Panc1 (cell line): Measurements from ENCODE around the gene MRPL42. TPM values are rescaled to one million over a fixed set of nuclear protein-coding genes. Genes with fewer than 3 reads are reported as not detected.

ENCODE experiments used
- ATAC-seq: fragments of 200-7000 bp; cut with Tn5 transposase; 2 replicates; pipeline ENCODE4 v1.9.1; 2020; ENCODE audit warnings: mild to moderate bottlenecking, moderate library complexity
- BruUV-seq: library from RNA; stranded (reverse); fragments of 400-500 nt; replicated peaks from 2 replicates; lab custom pipeline; 2021; lab: Mats Ljungman, UMichigan
- CTCF ChIA-PET: fragments of 300-600 bp; sonication (Branson Sonifier 250); formaldehyde crosslinking; loops from one replicate; lab custom pipeline; 2022; ENCODE audit warnings: antibody characterized with exemption; lab: Charles Lee
- POLR2A ChIA-PET: fragments of 300-600 bp; sonication (Branson Sonifier 250); formaldehyde crosslinking; loops from one replicate; lab custom pipeline; 2022; ENCODE audit warnings: antibody characterized with exemption; lab: Charles Lee
- DNase-seq: peaks from one replicate; pipeline ENCODE4 v3.0.0-alpha.2; 2010; ENCODE audit warnings: low read depth, low spot score
- H3K27ac ChIP-seq: 2 replicates; pipeline ENCODE4 v1.5.1; 2011; ENCODE audit warnings: mild to moderate bottlenecking, low read length, inconsistent platforms
- H3K27me3 ChIP-seq: fragments of 200-500 bp; sonication (Bioruptor generic); 2 replicates; pipeline ENCODE4 v1.6.0; 2014; ENCODE audit warnings: low read length, inconsistent platforms; ENCODE audit not compliant: control insufficient read depth, insufficient read depth
- H3K36me3 ChIP-seq: fragments of 200-500 bp; sonication (Bioruptor generic); 2 replicates; pipeline ENCODE4 v1.5.1; 2014; ENCODE audit warnings: inconsistent platforms, mild to moderate bottlenecking, low read length, moderate library complexity; ENCODE audit not compliant: control insufficient read depth, insufficient read depth
- H3K4me1 ChIP-seq: 2 replicates; pipeline ENCODE4 v1.5.1; 2011; ENCODE audit warnings: inconsistent platforms, mild to moderate bottlenecking, low read length, moderate library complexity; ENCODE audit not compliant: control insufficient read depth, insufficient read depth
- H3K4me3 ChIP-seq, 2 experiments: 2 replicates each; pipeline ENCODE4 v1.5.1; 2011 to 2012; ENCODE audit warnings: low read depth in 2 of 2, low read length in 2 of 2, mild to moderate bottlenecking in 2 of 2, inconsistent platforms in 1 of 2, moderate library complexity in 1 of 2
- H3K9me3 ChIP-seq: fragments of 200-500 bp; sonication (Bioruptor generic); 2 replicates; pipeline ENCODE4 v1.5.1; 2014; ENCODE audit warnings: low read depth, mild to moderate bottlenecking, inconsistent platforms, low read length, moderate library complexity; ENCODE audit not compliant: control insufficient read depth, insufficient read depth
- CTCF ChIP-seq: fragments of 450-650 bp; IDR thresholded peaks from 2 replicates; pipeline ENCODE4 v1.5.1; 2017; ENCODE audit warnings: mild to moderate bottlenecking
- POLR2AphosphoS5 ChIP-seq: IDR thresholded peaks from 2 replicates; pipeline ENCODE4 v1.6.1; 2012; ENCODE audit warnings: mild to moderate bottlenecking, low read depth, low read length, moderate library complexity
- REST ChIP-seq, 2 experiments: IDR thresholded peaks; 2 replicates each; pipeline ENCODE4 v1.6.1; 2011 to 2012; ENCODE audit warnings: low read depth in 2 of 2, control low read depth in 1 of 2, low read length in 1 of 2, mild to moderate bottlenecking in 1 of 2, moderate library complexity in 1 of 2; ENCODE audit not compliant: insufficient read depth in 1 of 2
- SIN3A ChIP-seq: IDR thresholded peaks from 2 replicates; pipeline ENCODE4 v1.6.1; 2012; ENCODE audit warnings: low read depth, mild to moderate bottlenecking, low read length, moderate library complexity, borderline replicate concordance; ENCODE audit not compliant: insufficient read depth
- TCF7L2 ChIP-seq: IDR thresholded peaks from 2 replicates; pipeline ENCODE4 v1.6.1; 2011; ENCODE audit warnings: mild to moderate bottlenecking, low read depth, low read length, inconsistent platforms
- in situ Hi-C: cut with HindIII; loops from 2 replicates; pipeline ENCODE4 v1.10.0; 2016; ENCODE audit warnings: low sequenced_read_pairs, low pct_unique_long_range_greater_than_20kb
- intact Hi-C: fragments of 100-400 bp; cut with micrococcal nuclease; formaldehyde crosslinking; loops from one replicate; pipeline ENCODE4 v1.10.0; 2022; ENCODE audit not compliant: unreplicated experiment
- total RNA-seq: library from RNA; stranded (reverse); gene quantifications from one replicate; pipeline ENCODE4 v1.2.1, GENCODE V29; 2021; ENCODE audit not compliant: unreplicated experiment

The MRPL42 gene
- total RNA-seq, 1 experiment from 2014 or later, result 92.4 TPM

DNA sequence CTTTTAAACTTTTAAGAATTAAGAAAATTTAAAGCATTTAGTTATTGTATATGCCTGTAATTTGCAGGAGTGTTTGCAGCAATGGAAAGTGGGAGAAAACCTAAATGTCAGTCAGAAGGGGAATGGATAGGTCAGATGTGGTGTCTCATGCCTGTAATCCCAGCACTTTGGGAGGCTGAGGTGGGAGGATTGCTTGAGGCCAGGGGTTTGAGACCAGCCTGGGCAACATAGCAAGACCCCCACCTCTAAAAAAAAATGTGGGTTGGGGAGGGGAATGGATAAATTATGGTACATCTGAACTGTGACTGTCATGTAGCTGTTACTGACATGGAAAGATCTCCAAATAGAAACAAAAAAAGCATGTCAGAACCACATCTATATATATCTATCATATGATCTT, 2.1 kb downstream of the MRPL42 start:
- no peak overlapping the region for H3K4me3 ChIP-seq
- POLR2A ChIA-PET, result no interaction called here
- DNase-seq (no peak), ATAC-seq (no peak)
- no peak overlapping the region for H3K27ac ChIP-seq
- intact Hi-C loops, result no loop called here
- TF ChIP-seq POLR2AphosphoS5 (no peak), CTCF (no peak), REST (IDR thresholded peaks at IDR 0.05; ENCODE audit: insufficient read depth in 1 of 2, low read depth in 2 of 2, low read length in 1 of 2) (no peak), SIN3A (no peak), TCF7L2 (no peak)
- in situ Hi-C loops, result no loop called here
- peaks cover 10% of the 10 kb centered on the region for H3K4me1 ChIP-seq
- CTCF ChIA-PET, result no interaction called here
- H3K9me3 ChIP-seq, result no peaks in the 10 kb centered on the region
- peaks cover 16% of the 10 kb centered on the region for H3K36me3 ChIP-seq
- BruUV-seq, result no TSS peak
- no peaks in the 10 kb centered on the region for H3K27me3 ChIP-seq

GRCh38 chr12:93476555-93476954, 9.2 kb downstream of the MRPL42 start:
- ChIA-PET POLR2A (no interaction called here), CTCF (no interaction called here)
- in situ Hi-C loops, result no loop called here

More at GRCh38 chr12:93476555-93476954, 9.2 kb downstream of the MRPL42 start:
- Histone ChIP-seq H3K4me3 (no peak overlapping the region), H3K4me1 (no peaks in the 10 kb centered on the region), H3K36me3 (peaks cover 27% of the 10 kb centered on the region), H3K27me3 (no peaks in the 10 kb centered on the region), H3K27ac (no peak overlapping the region), H3K9me3 (no peaks in the 10 kb centered on the region)
- TF ChIP-seq POLR2AphosphoS5 (no peak), CTCF (no peak), SIN3A (no peak), REST (IDR thresholded peaks at IDR 0.05; ENCODE audit: insufficient read depth in 1 of 2, low read depth in 2 of 2, low read length in 1 of 2) (no peak), TCF7L2 (no peak)
- DNase-seq (no peak), ATAC-seq (no peak)
- no TSS peak for BruUV-seq
- intact Hi-C loops, result no loop called here
